Measurements from ENCODE around the gene EML6. TPM values are rescaled to one million over a fixed set of nuclear protein-coding genes. Genes with fewer than 3 reads are reported as not detected.

EML6 gene
- polyA plus RNA-seq, 1 of the 3 experiments (the other 2 are of a cell fraction): 1.1 TPM

DNA sequence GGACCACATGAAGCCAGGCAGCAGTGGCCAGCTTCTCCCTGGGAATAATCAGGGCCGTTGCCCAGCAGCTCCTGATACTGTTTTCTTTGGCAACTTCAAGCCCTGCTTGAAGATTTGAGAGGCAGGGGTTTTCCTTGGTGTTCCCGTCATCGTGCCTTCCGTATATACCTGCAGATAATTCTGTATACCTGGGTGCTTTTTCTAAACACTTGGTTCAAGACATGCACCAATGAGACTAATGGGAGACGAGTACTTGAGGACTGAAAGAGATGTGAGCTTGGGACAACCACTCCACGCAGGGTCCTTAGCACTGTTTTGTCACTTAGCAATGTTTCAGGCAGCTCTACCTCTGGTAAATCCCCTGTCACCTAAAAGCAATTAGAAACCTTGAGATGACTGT lies 208.0 kb downstream of the EML6 start:
- ChIA-PET POLR2A (interaction anchor here (0.5 kb wide), 1 partner anchor 332 kb away, joined by 3 read pairs; no protein-coding TSS in a partner anchor), CTCF (interaction anchor here (1.4 kb wide), 1 partner anchor 84 kb away, joined by 3 read pairs; no protein-coding TSS in a partner anchor)
- Histone ChIP-seq H3K4me3 (ENCODE audit: low read depth in 2 of 2, low read length in 1 of 2) (no peak overlapping the region), H3K9me3 (no peaks in the 10 kb centered on the region), H3K9ac (no peak overlapping the region), H3K79me2 (ENCODE audit: insufficient read depth) (no peaks in the 10 kb centered on the region), H3K27ac (ENCODE audit: low read depth in 2 of 2, low read length in 1 of 2) (no peak overlapping the region), H3K4me1 (ENCODE audit: control insufficient read depth in 1 of 2, insufficient read depth in 2 of 2, low read depth in 1 of 2, low read length in 1 of 2) (no peaks in the 10 kb centered on the region), H2AFZ (ENCODE audit: low read depth) (no peak overlapping the region), H3K36me3 (replicated peaks in 1 of 2; ENCODE audit: control insufficient read depth in 1 of 2, insufficient read depth in 2 of 2, low read length in 1 of 2) (no peaks in the 10 kb centered on the region), H3F3A (replicated peaks; ENCODE audit: insufficient read depth) (no peaks in the 10 kb centered on the region), H3K9me2 (no peaks in the 10 kb centered on the region), H4K20me1 (ENCODE audit: insufficient read depth) (no peaks in the 10 kb centered on the region), H3K4me2 (no peak overlapping the region), H3K27me3 (ENCODE audit: insufficient read depth) (no peaks in the 10 kb centered on the region)
- DNase-seq: no peak
- TF ChIP-seq EZH2phosphoT487 (IDR thresholded peaks at IDR 0.05; ENCODE audit: borderline replicate concordance, low read depth) (no peak), FOXM1 (IDR thresholded peaks at IDR 0.05; ENCODE audit: low read depth) (no peak)
- WGBS (ENCODE audit: low lambda C conversion rate): 76% methylated on average over 6 of the region's 6 CpGs

GRCh38 chr2:54935389-54935788 lies 211.9 kb downstream of the EML6 start:
- H3K9me2 ChIP-seq: no peaks in the 10 kb centered on the region
- H3K4me3 ChIP-seq (ENCODE audit: low read depth in 2 of 2, low read length in 1 of 2): no peak overlapping the region
- WGBS (ENCODE audit: low lambda C conversion rate): 78% methylated on average over 4 of the region's 4 CpGs
- peaks cover 0 to 3% of the 10 kb centered on the region in 2 experiments; a peak in 1 of 4 replicates for H3K4me1 ChIP-seq (ENCODE audit: control insufficient read depth in 1 of 2, insufficient read depth in 2 of 2, low read depth in 1 of 2, low read length in 1 of 2)
- H3K27me3 ChIP-seq (ENCODE audit: insufficient read depth): no peaks in the 10 kb centered on the region
- no peak overlapping the region for H3K27ac ChIP-seq (ENCODE audit: low read depth in 2 of 2, low read length in 1 of 2)
- H3F3A ChIP-seq (replicated peaks; ENCODE audit: insufficient read depth): no peaks in the 10 kb centered on the region
- H3K4me2 ChIP-seq: no peak overlapping the region
- no peaks in the 10 kb centered on the region for H4K20me1 ChIP-seq (ENCODE audit: insufficient read depth)
- CTCF ChIA-PET: no interaction called here
- H3K9me3 ChIP-seq: no peaks in the 10 kb centered on the region
- no peak overlapping the region for H3K9ac ChIP-seq
- H2AFZ ChIP-seq (ENCODE audit: low read depth): no peak overlapping the region
- no peaks in the 10 kb centered on the region for H3K79me2 ChIP-seq (ENCODE audit: insufficient read depth)
- TF ChIP-seq POLR2AphosphoS5 (IDR thresholded peaks at IDR 0.05; ENCODE audit: low read depth, low read length): no peak
- no peak for TF ChIP-seq EP300 (IDR thresholded peaks at IDR 0.05; ENCODE audit: borderline replicate concordance in 1 of 2, low read depth in 1 of 2, low read length in 1 of 2)
- no peak for TF ChIP-seq PBX3 (IDR thresholded peaks at IDR 0.05)
- no peak for TF ChIP-seq CTCF (IDR thresholded peaks at IDR 0.05)
- no peak for TF ChIP-seq RAD21 (IDR thresholded peaks at IDR 0.05; ENCODE audit: low read length)
- no peak for TF ChIP-seq SMC3 (IDR thresholded peaks at IDR 0.05; ENCODE audit: low read depth, low read length)
- TF ChIP-seq SIN3A (IDR thresholded peaks at IDR 0.05; ENCODE audit: borderline replicate concordance, low read depth, low read length): no peak
- no peak for TF ChIP-seq ELF1 (IDR thresholded peaks at IDR 0.05)
- TF ChIP-seq, protein P1, sequence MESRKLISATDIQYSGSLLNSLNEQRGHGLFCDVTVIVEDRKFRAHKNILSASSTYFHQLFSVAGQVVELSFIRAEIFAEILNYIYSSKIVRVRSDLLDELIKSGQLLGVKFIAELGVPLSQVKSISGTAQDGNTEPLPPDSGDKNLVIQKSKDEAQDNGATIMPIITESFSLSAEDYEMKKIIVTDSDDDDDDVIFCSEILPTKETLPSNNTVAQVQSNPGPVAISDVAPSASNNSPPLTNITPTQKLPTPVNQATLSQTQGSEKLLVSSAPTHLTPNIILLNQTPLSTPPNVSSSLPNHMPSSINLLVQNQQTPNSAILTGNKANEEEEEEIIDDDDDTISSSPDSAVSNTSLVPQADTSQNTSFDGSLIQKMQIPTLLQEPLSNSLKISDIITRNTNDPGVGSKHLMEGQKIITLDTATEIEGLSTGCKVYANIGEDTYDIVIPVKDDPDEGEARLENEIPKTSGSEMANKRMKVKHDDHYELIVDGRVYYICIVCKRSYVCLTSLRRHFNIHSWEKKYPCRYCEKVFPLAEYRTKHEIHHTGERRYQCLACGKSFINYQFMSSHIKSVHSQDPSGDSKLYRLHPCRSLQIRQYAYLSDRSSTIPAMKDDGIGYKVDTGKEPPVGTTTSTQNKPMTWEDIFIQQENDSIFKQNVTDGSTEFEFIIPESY (IDR thresholded peaks at IDR 0.05; ENCODE audit: borderline replicate concordance, low read depth): no peak
- TF ChIP-seq NFIC (IDR thresholded peaks at IDR 0.05; ENCODE audit: borderline replicate concordance): no peak
- no peaks in the 10 kb centered on the region for H3K36me3 ChIP-seq (replicated peaks in 1 of 2; ENCODE audit: control insufficient read depth in 1 of 2, insufficient read depth in 2 of 2, low read length in 1 of 2)
- no peak for DNase-seq
- POLR2A ChIA-PET: no interaction called here

Data from SK-N-SH (cell line).